SK-N-MC (cell line): ENCODE measurements around the gene MARK3.

ENCODE experiments used
- EZH2 ChIP-seq: fragments of 200-600 bp; sonication (generic); IDR thresholded peaks from one replicate; pipeline ENCODE4 v1.6.1; 2017; ENCODE audit warnings: antibody characterized with exemption
- FOXP2 ChIP-seq: optimal IDR thresholded peaks from 2 replicates; pipeline ENCODE3; 2011; ENCODE audit warnings: mild to moderate bottlenecking, moderate library complexity; ENCODE audit not compliant: insufficient read depth; ENCODE audit errors: extremely low read length, control extremely low read depth
- POLR2AphosphoS5 ChIP-seq: IDR thresholded peaks from 2 replicates; pipeline ENCODE4 v1.6.1; 2012; ENCODE audit warnings: mild to moderate bottlenecking, low read depth, low read length, borderline replicate concordance

DNA sequence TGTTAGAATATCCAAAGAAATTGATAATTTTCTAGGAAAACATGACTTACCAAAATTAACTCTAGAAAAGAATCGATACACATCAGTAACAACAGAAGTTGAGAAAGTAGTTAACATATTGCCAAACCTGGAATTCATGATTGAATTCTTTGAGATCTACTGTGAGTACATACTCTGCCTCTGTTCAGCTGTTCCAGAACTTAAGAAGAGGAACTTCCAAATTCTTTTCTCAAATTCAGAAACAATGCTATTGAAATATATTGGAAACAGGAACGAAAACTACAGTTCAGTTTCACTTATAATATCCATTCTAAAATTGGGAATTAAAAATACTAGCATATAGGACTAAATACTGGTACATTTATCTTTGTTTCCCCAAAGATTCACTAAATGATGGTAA lies 57.9 kb downstream of the MARK3 start:
- TF ChIP-seq EZH2 (no peak), POLR2AphosphoS5 (no peak), FOXP2 (no peak)
